ENCODE data around the gene ZNF543. TPM values are rescaled to one million over a fixed set of nuclear protein-coding genes. Genes with fewer than 3 reads are reported as not detected.
A peak's percentile ranks its signal among the peaks of the same experiment; 100 is the strongest.

ZNF543 gene
- total and polyA plus RNA-seq, 2 of the 4 experiments (the other 2 are of a cell fraction): 1.8 to 9.0 TPM

- Histone ChIP-seq H3K9me3 (ENCODE audit: control insufficient read depth, insufficient read depth, low read length) (no peaks in the 10 kb centered on the region), H3K4me2 (ENCODE audit: low read depth, low read length) (peak overlapping the region; percentile 5), H3K79me1 (ENCODE audit: low read depth in 1 of 2, low read length in 2 of 2) (peaks cover 20 to 41% of the 10 kb centered on the region in 2 experiments), H3K36me3 (ENCODE audit: control insufficient read depth, insufficient read depth, low read length) (peaks cover 10% of the 10 kb centered on the region), H2BK20ac (ENCODE audit: low read depth, low read length) (no peak overlapping the region), H2BK120ac (ENCODE audit: low read depth, low read length) (no peak overlapping the region), H2BK15ac (ENCODE audit: low read depth, low read length) (no peak overlapping the region), H4K8ac (ENCODE audit: low read depth in 2 of 2, low read length in 2 of 2) (no peak overlapping the region), H3K4me1 (ENCODE audit: control insufficient read depth, insufficient read depth, low read length) (peaks cover 9% of the 10 kb centered on the region), H2BK5ac (ENCODE audit: low read depth, low read length, poor library complexity, severe bottlenecking) (peak overlapping the region; percentile 33), H3K27ac (ENCODE audit: insufficient read depth, low read length) (peak overlapping the region; percentile 52; the same call in 1 of the 2 replicates), H3K4me3 (ENCODE audit: insufficient read depth, low read depth, low read length) (no peak overlapping the region), H3K9me1 (ENCODE audit: insufficient read depth, low read length) (peaks cover 12% of the 10 kb centered on the region), H3K18ac (ENCODE audit: low read depth, low read length) (peak overlapping the region; percentile 10; the same call in 1 of the 2 replicates), H3K9ac (ENCODE audit: low read depth, low read length) (no peak overlapping the region), H3K23ac (ENCODE audit: low read depth, low read length) (no peak overlapping the region), H4K20me1 (ENCODE audit: insufficient read depth, low read length) (peaks cover 29% of the 10 kb centered on the region), H3K56ac (ENCODE audit: extremely low read depth, insufficient read depth, low read length) (no peak overlapping the region), H4K91ac (ENCODE audit: insufficient read depth, low read depth, low read length) (0 out of 2 replicates have a peak overlapping the region, but pooled peaks have one; percentile 16), H2AK5ac (ENCODE audit: low read depth, low read length) (peak overlapping the region; percentile 67), H3K14ac (replicated peaks; ENCODE audit: low read depth, low read length) (no peak overlapping the region), H2AFZ (replicated peaks; ENCODE audit: low read length, poor library complexity) (peak overlapping the region; percentile 47), H3K27me3 (ENCODE audit: control insufficient read depth, insufficient read depth, low read length) (no peaks in the 10 kb centered on the region), H3K4ac (ENCODE audit: low read depth, low read length) (peak overlapping the region; percentile 8; the same call in 1 of the 2 replicates), H4K5ac (ENCODE audit: low read depth, low read length) (peak overlapping the region; percentile 3; the same call in 1 of the 2 replicates), H2AK9ac (replicated peaks; ENCODE audit: low read depth, low read length, poor library complexity) (peak overlapping the region; percentile 73)
- peak; percentile 35 for TF ChIP-seq BHLHE40 (IDR thresholded peaks at IDR 0.05; ENCODE audit: low read depth, low read length)
- no peak; the same call in 1 of the 2 replicates for TF ChIP-seq RAD21 (IDR thresholded peaks at IDR 0.05; ENCODE audit: low read length)
- peak; percentile 50; the same call in 1 of the 2 replicates for TF ChIP-seq MAZ (IDR thresholded peaks at IDR 0.05; ENCODE audit: borderline replicate concordance, low read depth, low read length)
- TF ChIP-seq ELK1 (IDR thresholded peaks at IDR 0.05; ENCODE audit: borderline replicate concordance, low read depth, low read length): no peak
- TF ChIP-seq USF2 (IDR thresholded peaks at IDR 0.05; ENCODE audit: low read depth, low read length): no peak
- peak; percentile 86 for TF ChIP-seq FOS (IDR thresholded peaks at IDR 0.05; ENCODE audit: low read depth, low read length)
- no peak for TF ChIP-seq SMC3 (IDR thresholded peaks at IDR 0.05; ENCODE audit: low read depth, low read length)
- peak; percentile 97 for TF ChIP-seq CEBPB (IDR thresholded peaks at IDR 0.05; ENCODE audit: low read depth, low read length)
- TF ChIP-seq CTCF (conservative IDR thresholded peaks at IDR 0.05; ENCODE audit: low read depth, low read length): 0 out of 2 replicates have a peak, but pooled peaks have one; percentile 11
- TF ChIP-seq NFE2L2 (IDR thresholded peaks at IDR 0.05; ENCODE audit: low read depth, low read length): peak; percentile 64; the same call in 1 of the 2 replicates
- peak; percentile 79 for TF ChIP-seq MAFK (IDR thresholded peaks at IDR 0.05; ENCODE audit: low read depth, low read length)
- peak; percentile 66 for TF ChIP-seq RCOR1 (IDR thresholded peaks at IDR 0.05; ENCODE audit: insufficient replicate concordance, low read length)
- TF ChIP-seq MXI1 (IDR thresholded peaks at IDR 0.05; ENCODE audit: borderline replicate concordance, low read depth, low read length): peak; percentile 42; the same call in 1 of the 2 replicates
- in situ Hi-C loops (cut with MboI; ENCODE audit: low sequenced_read_pairs) (no loop called here), dilution Hi-C loops (cut with HindIII; ENCODE audit: low sequenced_read_pairs, unreplicated experiment) (no loop called here), intact Hi-C loops (cut with micrococcal nuclease) (no loop called here)
- DNase-seq (peak; percentile 95), ATAC-seq (ENCODE audit: low read depth) (peak; percentile 97)
- BruUV-seq (replicated peaks): no TSS peak
- 40% methylated on average over 1 of the region's 1 CpG; no CpG with 5 or more reads in 1 of the 2 experiments for WGBS, 2 experiments (ENCODE audit: extremely low coverage in 2 of 2, insufficient read length in 1 of 2)
- POLR2A ChIA-PET (ENCODE audit: unreplicated experiment): interaction anchor here (0.6 kb wide), 1 partner anchor 61 kb away, joined by 3 read pairs; the partner anchor contains the start of gene ZNF805
- CTCF ChIA-PET: interaction anchor here (1.0 to 1.3 kb wide), 2 partner anchors 9 to 18 kb away, joined by 3 to 4 read pairs; partner anchors contain the start of gene ZNF543
These were observed 18.2 kb upstream of the ZNF543 start for GRCh38 chr19:57302020-57302465.
